CD14-positive monocyte (primary cell): ENCODE measurements around the gene DPP6. TPM values are rescaled to one million over a fixed set of nuclear protein-coding genes. Genes with fewer than 3 reads are reported as not detected.
A peak's percentile ranks its signal among the peaks of the same experiment; 100 is the strongest.

ENCODE experiments used
- DNase-seq, 3 donors: peaks; one replicate each; pipeline ENCODE4 v3.0.0-alpha.2; 2011 to 2022
- H2AFZ ChIP-seq: 2 replicates; pipeline ENCODE4 v1.6.0; 2012; ENCODE audit warnings: mild to moderate bottlenecking, low read depth, low read length, inconsistent platforms; ENCODE audit not compliant: insufficient read depth, poor library complexity, severe bottlenecking
- H3K27ac ChIP-seq, 2 donors: 1 replicate in 1 of 2; 2 replicates in 1 of 2; pipeline ENCODE4 v1.5.1; 2012 to 2013; ENCODE audit warnings: low read length in 2 of 2, control low read depth in 1 of 2, inconsistent platforms in 1 of 2, low read depth in 1 of 2, mild to moderate bottlenecking in 1 of 2
- H3K27me3 ChIP-seq, 2 donors: one replicate each; pipeline versions ENCODE4 v1.6.0 to v1.6.1; 2011 to 2013; ENCODE audit warnings: low read length in 2 of 2; ENCODE audit not compliant: control insufficient read depth in 2 of 2, insufficient read depth in 2 of 2
- H3K36me3 ChIP-seq, 2 donors: replicated peaks in 1 of 2; 1 replicate in 1 of 2; 2 replicates in 1 of 2; pipeline versions ENCODE4 v1.5.1 to v1.6.1; 2012 to 2013; ENCODE audit warnings: low read length in 2 of 2, control low read depth in 1 of 2, inconsistent platforms in 1 of 2, mild to moderate bottlenecking in 1 of 2; ENCODE audit not compliant: insufficient read depth in 2 of 2, control insufficient read depth in 1 of 2
- H3K4me1 ChIP-seq, 2 donors: 1 replicate in 1 of 2; 2 replicates in 1 of 2; pipeline versions ENCODE4 v1.5.1 to v1.6.1; 2012 to 2013; ENCODE audit warnings: low read length in 2 of 2, control low read depth in 1 of 2, inconsistent platforms in 1 of 2, mild to moderate bottlenecking in 1 of 2, moderate library complexity in 1 of 2; ENCODE audit not compliant: insufficient read depth in 2 of 2, control insufficient read depth in 1 of 2
- H3K4me2 ChIP-seq: replicated peaks from 2 replicates; pipeline ENCODE3; 2012; ENCODE audit warnings: low read length, moderate library complexity, mild to moderate bottlenecking; ENCODE audit not compliant: poor library complexity, severe bottlenecking; ENCODE audit errors: extremely low read depth
- H3K4me3 ChIP-seq, 3 experiments: fragments of 200-600 bp in 1 of 3; sonication (generic) in 1 of 3; replicated peaks in 1 of 3; 1 replicate in 2 of 3; 2 replicates in 1 of 3; pipeline ENCODE4 v1.5.1; 2011 to 2013; ENCODE audit warnings: low read length in 3 of 3, mild to moderate bottlenecking in 3 of 3, control low read depth in 2 of 3, low read depth in 2 of 3, inconsistent platforms in 1 of 3, moderate library complexity in 1 of 3
- H3K79me2 ChIP-seq: 2 replicates; pipeline ENCODE4 v1.6.0; 2012; ENCODE audit warnings: mild to moderate bottlenecking, control low read depth, inconsistent platforms, low read length, moderate library complexity; ENCODE audit not compliant: insufficient read depth
- H3K9ac ChIP-seq: 2 replicates; pipeline ENCODE4 v1.6.0; 2017; ENCODE audit warnings: low read length, mild to moderate bottlenecking; ENCODE audit not compliant: insufficient read depth, poor library complexity, severe bottlenecking
- H3K9me3 ChIP-seq, 2 donors: replicated peaks in 1 of 2; 1 replicate in 1 of 2; 2 replicates in 1 of 2; pipeline versions ENCODE4 v1.5.1 to v1.6.1; 2012 to 2013; ENCODE audit warnings: low read length in 2 of 2, control low read depth in 1 of 2; ENCODE audit not compliant: control insufficient read depth in 1 of 2, insufficient read depth in 1 of 2
- H4K20me1 ChIP-seq: 2 replicates; pipeline ENCODE4 v1.6.0; 2012; ENCODE audit warnings: mild to moderate bottlenecking, low read length, control low read depth, moderate library complexity; ENCODE audit not compliant: insufficient read depth
- H3K27ac Mint-ChIP-seq, 7 donors: one replicate each; pipeline ENCODE4 v1.8.0; 2020; ENCODE audit warnings: mild to moderate bottlenecking in 7 of 7, mixed read lengths in 7 of 7, moderate library complexity in 6 of 7, inconsistent platforms in 2 of 7
- H3K27me3 Mint-ChIP-seq, 3 donors: one replicate each; pipeline ENCODE4 v1.8.0; 2021 to 2022; ENCODE audit warnings: low read depth in 3 of 3, mild to moderate bottlenecking in 3 of 3, mixed read lengths in 3 of 3, moderate library complexity in 3 of 3, inconsistent platforms in 1 of 3
- H3K36me3 Mint-ChIP-seq, 2 donors: one replicate each; pipeline ENCODE4 v1.8.0; 2020; ENCODE audit warnings: mixed read lengths in 2 of 2, inconsistent platforms in 1 of 2, mild to moderate bottlenecking in 1 of 2
- H3K4me1 Mint-ChIP-seq: one replicate; pipeline ENCODE4 v1.8.0; 2020; ENCODE audit warnings: mild to moderate bottlenecking, mixed read lengths
- H3K4me3 Mint-ChIP-seq, 2 donors: one replicate each; pipeline ENCODE4 v1.8.0; 2020; ENCODE audit warnings: mild to moderate bottlenecking in 2 of 2, mixed read lengths in 2 of 2, moderate library complexity in 1 of 2
- H3K9me3 Mint-ChIP-seq, 7 donors: one replicate each; pipeline ENCODE4 v1.8.0; 2020 to 2022; ENCODE audit warnings: mixed read lengths in 7 of 7, mild to moderate bottlenecking in 6 of 7, moderate library complexity in 6 of 7, inconsistent platforms in 2 of 7
- WGBS: methylation state at CpG from one replicate; pipeline ENCODE4 v1.1.5; 2013; ENCODE audit warnings: missing lambda C conversion rate; ENCODE audit not compliant: insufficient coverage; 5-methylcytosine and 5-hydroxymethylcytosine counted together
- intact Hi-C, 2 donors: fragments of 100-400 bp; cut with micrococcal nuclease; formaldehyde crosslinking; loops; one replicate each; pipeline versions ENCODE4 v1.15.0 to v1.15.1; 2023
- polyA plus RNA-seq, 3 donors: library from polyadenylated mRNA; depleted of rRNA in 1 of 3; unstranded in 2 of 3; stranded (reverse) in 1 of 3; fragments of 300-500 nt in 2 of 3; fragments of >200 nt in 1 of 3; fragmentation: Illumina TruSeq in 2 of 3; gene quantifications; 1 replicate in 2 of 3; 2 replicates in 1 of 3; pipeline ENCODE4 v1.2.3, GENCODE V29; 2012 to 2021
- TF ChIP-seq, protein P1 (sequence below): fragments of 200-600 bp; IDR thresholded peaks from one replicate; pipeline ENCODE4 v1.8.0; 2022; ENCODE audit warnings: antibody characterized with exemption, mild to moderate bottlenecking

The DPP6 gene
- polyA plus RNA-seq, 3 donors = not detected

DNA sequence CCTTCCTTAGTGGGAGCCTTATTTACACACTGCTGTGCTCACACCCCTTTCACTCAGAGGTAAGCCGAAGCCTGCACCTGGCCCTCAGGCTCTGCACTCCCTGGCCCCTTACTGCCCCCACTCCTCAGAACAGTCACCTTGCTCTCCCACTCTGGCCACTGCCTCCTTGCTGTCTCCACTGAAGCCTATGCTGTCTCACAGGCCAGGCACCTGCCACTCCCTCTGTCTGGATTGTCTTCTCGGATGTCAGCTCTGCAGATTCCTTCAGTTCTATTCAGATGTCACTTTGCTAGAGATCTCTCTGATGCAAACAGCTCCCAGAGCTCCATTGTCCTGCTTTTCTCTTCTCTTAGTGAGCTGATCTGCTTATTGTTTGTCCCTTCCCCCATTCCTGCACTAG is 390.7 kb downstream of the DPP6 start:
- WGBS = 85% methylated on average over 2 of the region's 2 CpGs
- TF ChIP-seq, protein P1, sequence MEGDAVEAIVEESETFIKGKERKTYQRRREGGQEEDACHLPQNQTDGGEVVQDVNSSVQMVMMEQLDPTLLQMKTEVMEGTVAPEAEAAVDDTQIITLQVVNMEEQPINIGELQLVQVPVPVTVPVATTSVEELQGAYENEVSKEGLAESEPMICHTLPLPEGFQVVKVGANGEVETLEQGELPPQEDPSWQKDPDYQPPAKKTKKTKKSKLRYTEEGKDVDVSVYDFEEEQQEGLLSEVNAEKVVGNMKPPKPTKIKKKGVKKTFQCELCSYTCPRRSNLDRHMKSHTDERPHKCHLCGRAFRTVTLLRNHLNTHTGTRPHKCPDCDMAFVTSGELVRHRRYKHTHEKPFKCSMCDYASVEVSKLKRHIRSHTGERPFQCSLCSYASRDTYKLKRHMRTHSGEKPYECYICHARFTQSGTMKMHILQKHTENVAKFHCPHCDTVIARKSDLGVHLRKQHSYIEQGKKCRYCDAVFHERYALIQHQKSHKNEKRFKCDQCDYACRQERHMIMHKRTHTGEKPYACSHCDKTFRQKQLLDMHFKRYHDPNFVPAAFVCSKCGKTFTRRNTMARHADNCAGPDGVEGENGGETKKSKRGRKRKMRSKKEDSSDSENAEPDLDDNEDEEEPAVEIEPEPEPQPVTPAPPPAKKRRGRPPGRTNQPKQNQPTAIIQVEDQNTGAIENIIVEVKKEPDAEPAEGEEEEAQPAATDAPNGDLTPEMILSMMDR = no peak
- H3K27me3 ChIP-seq = no peaks in the 10 kb centered on the region
- Mint-ChIP-seq H3K27ac (no peak overlapping the region), H3K4me3 (no peak overlapping the region), H3K36me3 (no peaks in the 10 kb centered on the region), H3K27me3 (peaks cover 0 to 3% (median 0%) of the 10 kb centered on the region in 3 donors), H3K4me1 (no peaks in the 10 kb centered on the region), H3K9me3 (peaks cover 3 to 17% (median 13%) of the 10 kb centered on the region in 7 donors)
- no peak overlapping the region for H3K9ac ChIP-seq
- H3K27ac ChIP-seq = no peak overlapping the region
- H3K4me1 ChIP-seq = no peaks in the 10 kb centered on the region
- no peaks in the 10 kb centered on the region for H3K36me3 ChIP-seq
- no peak for DNase-seq
- H3K9me3 ChIP-seq = peaks cover 15 to 20% of the 10 kb centered on the region in 2 donors
- H4K20me1 ChIP-seq = no peaks in the 10 kb centered on the region
- no peak overlapping the region for H3K4me2 ChIP-seq
- intact Hi-C loops = no loop called here
- H3K79me2 ChIP-seq = no peaks in the 10 kb centered on the region
- H3K4me3 ChIP-seq = no peak overlapping the region
- H2AFZ ChIP-seq = no peak overlapping the region

DNA sequence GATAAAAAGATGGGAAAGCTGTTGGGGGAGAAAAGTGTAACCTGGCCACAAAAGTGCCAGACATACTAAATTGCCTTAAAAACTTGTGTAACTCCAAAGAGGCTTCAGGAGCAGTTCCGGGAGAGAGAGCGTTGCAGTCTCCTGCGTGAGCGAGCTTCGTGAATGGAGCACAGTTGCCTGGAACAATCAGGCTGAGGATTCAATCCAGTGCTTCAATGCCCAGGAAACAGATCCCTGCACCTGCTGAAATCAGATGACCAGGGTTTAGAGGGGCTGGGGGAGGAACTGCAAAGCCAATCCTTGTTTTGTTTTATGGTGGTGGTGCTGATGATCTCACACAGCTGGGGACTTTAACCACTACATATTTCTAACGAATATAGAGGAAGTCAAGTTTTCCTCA is 398.3 kb downstream of the DPP6 start:
- Mint-ChIP-seq H3K4me3 (no peak overlapping the region), H3K9me3 (peaks cover 4 to 27% (median 15%) of the 10 kb centered on the region in 7 donors), H3K36me3 (no peaks in the 10 kb centered on the region), H3K27ac (peak overlapping the region in 1 of 7 donors; percentile 41), H3K4me1 (no peaks in the 10 kb centered on the region), H3K27me3 (no peaks in the 10 kb centered on the region)
- Histone ChIP-seq H4K20me1 (no peaks in the 10 kb centered on the region), H3K27me3 (no peaks in the 10 kb centered on the region), H3K4me1 (no peaks in the 10 kb centered on the region), H3K9ac (no peak overlapping the region), H3K79me2 (no peaks in the 10 kb centered on the region), H3K9me3 (peaks cover 32 to 34% of the 10 kb centered on the region in 2 donors), H3K4me3 (no peak overlapping the region), H3K36me3 (no peaks in the 10 kb centered on the region), H2AFZ (no peak overlapping the region), H3K27ac (no peak overlapping the region), H3K4me2 (no peak overlapping the region)
- TF ChIP-seq, protein P1 = no peak
- WGBS = 88% methylated on average over 5 of the region's 6 CpGs
- intact Hi-C loops = no loop called here
- DNase-seq = no peak
